ENCODE data around the gene SVIP. TPM values are rescaled to one million over a fixed set of nuclear protein-coding genes. Genes with fewer than 3 reads are reported as not detected.

Gene SVIP
- total RNA-seq, 1 donor from 2014 or later = 23.6 TPM

DNA sequence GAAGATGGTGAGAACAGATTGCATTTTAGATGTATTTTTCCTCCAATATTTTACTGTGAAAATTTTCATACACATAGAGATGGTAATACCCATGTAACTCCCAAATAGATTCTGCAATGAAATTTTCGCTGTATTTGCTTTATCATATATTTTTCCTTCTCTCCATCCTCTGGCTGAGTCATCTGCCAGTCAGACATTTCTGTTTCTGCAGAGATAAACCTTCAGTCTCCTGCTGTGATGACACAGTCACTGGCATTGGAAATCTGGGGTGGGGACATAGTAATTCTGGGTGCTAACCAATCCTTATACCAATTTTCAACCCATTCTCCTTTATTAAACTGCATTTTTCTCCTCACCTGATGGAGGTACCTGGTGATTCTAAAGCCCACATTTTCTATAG is 33.7 kb downstream of the SVIP start:
- DNase-seq (ENCODE audit: extremely low read depth, low read depth, low spot score) = no peak

DNA sequence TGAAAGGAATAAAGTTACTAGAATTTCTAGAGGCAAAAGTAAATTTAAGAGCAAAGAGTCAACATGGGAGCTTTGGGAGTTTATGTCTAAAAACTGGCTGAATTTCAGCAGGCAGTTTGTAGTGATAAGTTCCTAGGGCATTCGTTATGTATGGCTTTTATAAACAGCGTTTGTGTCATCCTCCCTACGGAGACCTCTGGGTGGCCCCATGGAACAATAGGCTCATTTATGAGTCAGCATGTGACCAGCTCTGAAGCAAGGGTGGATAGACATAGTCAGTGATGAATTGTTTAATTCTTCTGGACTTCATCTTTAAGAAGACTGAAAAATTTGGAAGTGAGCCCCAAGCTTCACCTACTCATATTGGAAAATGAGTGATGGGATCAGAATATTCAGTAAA is 37.1 kb downstream of the SVIP start:
- no peak for DNase-seq (ENCODE audit: extremely low read depth, low read depth, low spot score)

DNA sequence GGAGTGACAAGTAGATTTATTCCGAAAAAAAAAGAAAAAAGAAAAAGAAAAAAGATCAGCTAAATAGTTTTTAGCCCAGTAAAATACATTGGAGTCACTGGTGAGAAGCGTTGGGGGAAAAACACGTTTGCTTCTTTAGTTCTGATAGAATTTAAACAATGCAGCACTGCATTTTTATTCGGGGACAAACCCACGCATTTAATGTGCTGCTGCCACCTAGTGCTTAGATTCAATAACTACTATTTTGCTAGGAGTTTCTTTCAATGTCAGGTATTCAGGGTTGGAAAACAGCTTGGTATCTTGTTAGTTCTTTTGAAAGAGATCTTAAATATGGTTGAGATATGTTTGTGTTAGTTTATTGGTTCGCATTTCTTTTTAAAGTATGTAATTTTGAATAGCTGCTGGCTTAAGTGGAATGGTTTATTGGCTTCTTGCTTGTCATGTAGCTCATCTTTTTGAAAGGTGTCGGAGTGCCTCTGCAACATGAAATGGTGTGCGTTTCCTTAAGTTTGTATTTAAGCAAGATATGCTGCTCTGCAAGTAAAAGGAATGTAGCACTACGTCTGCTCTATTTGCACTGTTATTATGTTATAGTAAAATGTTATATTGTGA is 41.9 kb downstream of the SVIP start:
- DNase-seq (ENCODE audit: extremely low read depth, low read depth, low spot score) = no peak

DNA sequence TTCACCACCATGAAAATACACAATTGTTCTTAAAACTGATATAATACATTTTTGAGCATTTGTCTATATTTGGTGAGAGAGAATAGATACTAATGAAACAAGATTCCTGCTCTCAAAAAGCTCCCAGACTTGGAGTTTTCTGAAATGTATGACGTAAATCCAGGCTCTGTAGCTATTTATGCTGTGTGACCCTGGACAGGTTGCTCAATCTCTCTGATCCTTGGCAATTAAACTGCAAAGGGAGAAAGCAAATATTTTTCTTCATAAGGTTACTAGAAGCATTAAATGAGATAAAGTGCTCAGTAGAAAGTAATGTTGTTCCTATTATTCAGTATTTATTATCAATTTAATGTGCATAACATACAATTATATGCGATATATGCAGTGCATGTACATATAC is 42.5 kb downstream of the SVIP start:
- DNase-seq (ENCODE audit: extremely low read depth, low read depth, low spot score) = no peak

GRCh38 chr11:22786475-22786874 is 43.1 kb downstream of the SVIP start:
- no peak for DNase-seq (ENCODE audit: extremely low read depth, low read depth, low spot score)

- peak; percentile 67 for DNase-seq (ENCODE audit: extremely low read depth, low read depth, low spot score)
These were observed 44.4 kb downstream of the SVIP start for GRCh38 chr11:22785251-22785650.

DNA sequence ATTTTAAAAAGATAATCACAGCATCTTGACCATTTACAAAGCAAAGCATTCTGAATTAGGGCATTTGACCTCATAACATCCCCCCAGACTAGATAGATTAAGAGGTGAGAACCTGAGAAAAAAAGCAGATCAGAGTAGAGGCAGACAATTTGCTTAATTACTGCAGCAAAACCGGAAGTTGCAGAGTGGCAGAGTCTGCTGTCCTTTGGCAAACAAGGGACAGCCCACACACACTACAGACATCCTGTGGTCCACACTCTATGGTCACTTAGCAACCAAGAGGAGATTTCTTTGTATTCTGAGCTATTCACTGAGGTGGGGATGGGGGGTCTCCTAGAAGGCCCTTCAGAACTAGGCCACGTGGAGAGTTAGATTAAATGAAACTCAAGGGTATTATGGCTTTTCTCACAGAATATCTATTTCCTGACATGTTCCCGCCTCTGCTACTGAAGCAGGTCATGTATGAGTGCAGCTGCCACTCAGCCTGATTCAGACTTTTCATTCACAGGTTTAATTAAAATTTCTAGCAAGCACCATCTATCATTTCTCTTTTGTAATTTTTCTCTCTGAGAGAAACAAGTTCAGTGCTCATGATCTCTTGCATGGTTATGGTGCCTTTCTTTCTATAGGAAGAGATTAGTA is 48.5 kb downstream of the SVIP start:
- no peak for DNase-seq (ENCODE audit: extremely low read depth, low read depth, low spot score)

- no peak for DNase-seq (ENCODE audit: extremely low read depth, low read depth, low spot score)
These were observed 49.8 kb downstream of the SVIP start for GRCh38 chr11:22779850-22780249.

GRCh38 chr11:22778642-22779041 is 51.0 kb downstream of the SVIP start:
- DNase-seq (ENCODE audit: extremely low read depth, low read depth, low spot score) = no peak

- DNase-seq (ENCODE audit: extremely low read depth, low read depth, low spot score) = no peak
These were observed 54.4 kb downstream of the SVIP start for GRCh38 chr11:22775248-22775647.

DNA sequence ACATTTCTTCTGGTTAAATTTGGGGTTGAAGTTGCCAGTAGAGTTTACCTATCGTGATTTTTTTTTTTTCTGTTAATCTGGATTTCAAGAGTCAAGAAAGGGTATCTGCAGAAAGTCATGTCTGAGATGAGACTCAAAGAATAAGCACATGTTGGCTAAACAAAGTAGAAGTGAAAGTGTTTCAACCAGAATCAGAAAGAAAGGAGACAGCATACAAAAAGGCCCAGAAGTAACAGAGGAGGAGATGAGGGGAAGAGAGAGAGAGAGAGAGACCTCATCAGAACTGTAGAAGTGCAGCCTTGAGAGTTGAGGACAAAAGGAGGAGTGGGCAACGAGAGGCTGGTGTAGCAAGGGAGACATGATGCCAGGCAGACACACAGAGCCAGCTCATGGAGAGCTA is 54.9 kb downstream of the SVIP start:
- DNase-seq (ENCODE audit: extremely low read depth, low read depth, low spot score) = no peak

DNA sequence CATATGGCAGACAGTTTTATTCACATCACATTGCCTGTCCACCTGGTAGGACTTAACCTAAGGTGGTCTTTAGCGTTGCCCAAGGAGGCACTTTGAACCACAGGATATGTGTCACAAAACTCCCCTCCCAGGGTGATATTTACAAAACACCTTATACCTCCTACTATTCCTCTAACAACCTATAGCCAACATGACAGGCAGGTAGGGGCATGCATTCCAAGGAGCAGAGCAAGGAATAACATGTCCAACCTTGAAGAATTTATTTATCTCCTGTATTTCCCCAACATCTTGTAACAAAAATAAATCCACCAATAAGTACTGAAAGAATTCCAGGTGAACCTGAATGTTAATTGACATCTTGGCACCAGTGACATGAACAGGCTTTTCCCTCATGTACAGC is 60.5 kb downstream of the SVIP start:
- DNase-seq (ENCODE audit: extremely low read depth, low read depth, low spot score) = no peak

Other genes starting within 250 kb of the SVIP start
- gene FANCF, start 204.0 kb downstream of the SVIP start, total RNA-seq = 10.9 and 11.8 TPM in 2 replicates
- 0.58 and 0.88 TPM in 2 replicates for gene GAS2, start 163.2 kb downstream of the SVIP start, total RNA-seq
- not detected in 2 replicates for gene CCDC179, start 30.7 kb upstream of the SVIP start, total RNA-seq